BJ (cell line): ENCODE measurements around the gene SLC7A7. TPM values are rescaled to one million over a fixed set of nuclear protein-coding genes. Genes with fewer than 3 reads are reported as not detected.
"Not testable (repeated sequence)": the region's sequence is repeated elsewhere in the genome, so short reads cannot be mapped to it uniquely, and the experiment has no call there.

Experiments
- CTCF ChIA-PET: fragments of 350-600 bp; formaldehyde crosslinking; extraction: SDS; loops from one replicate; lab custom pipeline; 2021; ENCODE audit warnings: antibody characterized with exemption, inconsistent platforms; lab: Yijun Ruan, JAX
- POLR2A ChIA-PET: fragments of 300-600 bp; sonication (Branson Sonifier 250); formaldehyde crosslinking; extraction: SDS; loops from one replicate; lab custom pipeline; 2021; ENCODE audit warnings: antibody characterized with exemption; lab: Charles Lee
- DNase-seq: peaks from one replicate; pipeline ENCODE4 v3.0.0-alpha.2; 2011; ENCODE audit warnings: low read depth
- H3K27me3 ChIP-seq: 2 replicates; pipeline ENCODE4 v1.6.0; 2011; ENCODE audit warnings: low read length; ENCODE audit not compliant: control insufficient read depth, insufficient read depth
- H3K36me3 ChIP-seq: 2 replicates; pipeline ENCODE4 v1.5.1; 2011; ENCODE audit warnings: low read length; ENCODE audit not compliant: control insufficient read depth, insufficient read depth
- H3K4me3 ChIP-seq: 2 replicates; pipeline ENCODE4 v1.5.1; 2011; ENCODE audit warnings: low read depth, mild to moderate bottlenecking, control low read depth, low read length
- CTCF ChIP-seq: IDR thresholded peaks from 2 replicates; pipeline ENCODE4 v1.5.1; 2011; ENCODE audit warnings: low read depth, mild to moderate bottlenecking, control low read depth, inconsistent platforms, low read length, moderate library complexity; ENCODE audit not compliant: insufficient read depth
- polyA plus RNA-seq: library from polyadenylated mRNA; depleted of rRNA; stranded (reverse); fragments of >200 nt; gene quantifications from 2 replicates; pipeline ENCODE4 v1.2.3, GENCODE V29; 2011

The SLC7A7 gene
- polyA plus RNA-seq, 1 experiment: 7.5 TPM

GRCh38 chr14:22811722-22812121 lies 3.5 kb downstream of the SLC7A7 start:
- no peaks in the 10 kb centered on the region for H3K27me3 ChIP-seq
- no peak overlapping the region for H3K4me3 ChIP-seq
- DNase-seq: no peak
- H3K36me3 ChIP-seq: no peaks in the 10 kb centered on the region
- POLR2A ChIA-PET: interaction anchor here (0.6 kb wide), 1 partner anchor 10 kb away, joined by 4 read pairs; no protein-coding TSS in a partner anchor
- TF ChIP-seq CTCF: no peak
- CTCF ChIA-PET: interaction anchor here (1.6 kb wide), 1 partner anchor 41 kb away, joined by 4 read pairs; no protein-coding TSS in a partner anchor

- CTCF ChIA-PET: interaction anchor here (0.7 to 1.2 kb wide), 2 partner anchors 21 to 239 kb away, joined by 3 read pairs; no protein-coding TSS in a partner anchor
- POLR2A ChIA-PET: no interaction called here
- Histone ChIP-seq H3K4me3 (no peak overlapping the region), H3K27me3 (0 out of 2 replicates have a peak, but pooled peaks cover under 1% of the 10 kb centered on the region), H3K36me3 (no peaks in the 10 kb centered on the region)
- DNase-seq: no peak
- no peak for TF ChIP-seq CTCF
Measured at GRCh38 chr14:22808388-22809209, 6.6 kb downstream of the SLC7A7 start.

- Histone ChIP-seq H3K4me3 (no peak overlapping the region), H3K27me3 (peaks cover 2% of the 10 kb centered on the region; the same call in 1 of the 2 replicates), H3K36me3 (no peaks in the 10 kb centered on the region)
- TF ChIP-seq CTCF: no peak
- ChIA-PET CTCF (interaction anchor here (1.1 to 1.2 kb wide), 2 partner anchors 9 to 11 kb away, joined by 3 to 4 read pairs; no protein-coding TSS in a partner anchor), POLR2A (interaction anchor here (0.6 kb wide), 1 partner anchor 77 kb away, joined by 3 read pairs; no protein-coding TSS in a partner anchor)
- DNase-seq: no peak
Measured at GRCh38 chr14:22807432-22808087, 7.7 kb downstream of the SLC7A7 start.

- POLR2A ChIA-PET, H3K36me3 ChIP-seq, H3K27me3 ChIP-seq, H3K4me3 ChIP-seq, DNase-seq: not testable (repeated sequence)
- CTCF ChIA-PET: interaction anchor here (0.7 kb wide), 1 partner anchor 23 kb away, joined by 3 read pairs; no protein-coding TSS in a partner anchor
Measured at GRCh38 chr14:22805235-22805634, 10.0 kb downstream of the SLC7A7 start.

GRCh38 chr14:22803687-22803974 lies 11.6 kb downstream of the SLC7A7 start:
- H3K36me3 ChIP-seq: no peaks in the 10 kb centered on the region
- POLR2A ChIA-PET: no interaction called here
- DNase-seq: no peak
- CTCF ChIA-PET: interaction anchor here (1.8 kb wide), 1 partner anchor 50 kb away, joined by 4 read pairs; no protein-coding TSS in a partner anchor
- no peak overlapping the region for H3K4me3 ChIP-seq
- peaks cover 5% of the 10 kb centered on the region for H3K27me3 ChIP-seq
- TF ChIP-seq CTCF: no peak
